GM23338 (cell line): ENCODE measurements around the gene SPOPL. TPM values are rescaled to one million over a fixed set of nuclear protein-coding genes. Genes with fewer than 3 reads are reported as not detected.

Source experiments
- ATAC-seq: fragments of 200-7000 bp; cut with Tn5 transposase; 3 replicates; pipeline ENCODE4 v1.9.1; 2020
- DNase-seq: peaks from one replicate; pipeline ENCODE4 v3.0.0-alpha.2; 2015; ENCODE audit warnings: low spot score
- H2AFZ ChIP-seq: fragments of 200-600 bp; sonication (generic); 2 replicates; pipeline ENCODE4 v1.8.0; 2016; ENCODE audit warnings: antibody characterized with exemption, mild to moderate bottlenecking, moderate library complexity
- H3F3A ChIP-seq: fragments of 200-600 bp; sonication (generic); replicated peaks from 2 replicates; pipeline ENCODE4 v1.8.0; 2017; ENCODE audit warnings: antibody characterized with exemption, mixed run types, low read depth
- H3K27ac ChIP-seq: fragments of 200-600 bp; sonication (generic); 2 replicates; pipeline ENCODE4 v1.6.1; 2016; ENCODE audit warnings: low read depth
- H3K27me3 ChIP-seq: fragments of 200-600 bp; sonication (generic); 2 replicates; pipeline ENCODE4 v1.8.0; 2016; ENCODE audit warnings: mild to moderate bottlenecking, mixed run types, moderate library complexity; ENCODE audit not compliant: insufficient read depth
- H3K36me3 ChIP-seq: fragments of 200-600 bp; sonication (generic); 2 replicates; pipeline ENCODE4 v1.8.0; 2016; ENCODE audit warnings: mild to moderate bottlenecking; ENCODE audit not compliant: insufficient read depth
- H3K4me1 ChIP-seq: fragments of 200-600 bp; sonication (generic); 2 replicates; pipeline ENCODE4 v1.8.0; 2016; ENCODE audit warnings: mild to moderate bottlenecking, moderate library complexity; ENCODE audit not compliant: insufficient read depth
- H3K4me2 ChIP-seq: fragments of 200-600 bp; sonication (generic); 2 replicates; pipeline ENCODE4 v1.7.1; 2017; ENCODE audit warnings: mixed run types
- H3K4me3 ChIP-seq: fragments of 200-600 bp; sonication (generic); 2 replicates; pipeline ENCODE4 v1.6.1; 2016; ENCODE audit warnings: mixed run types
- H3K79me2 ChIP-seq: fragments of 200-600 bp; sonication (generic); replicated peaks from 2 replicates; pipeline ENCODE4 v1.8.0; 2017; ENCODE audit warnings: mild to moderate bottlenecking; ENCODE audit not compliant: insufficient read depth
- H3K9me2 ChIP-seq: fragments of 200-600 bp; sonication (generic); 2 replicates; pipeline ENCODE4 v1.8.0; 2017; ENCODE audit not compliant: insufficient read depth
- H4K20me1 ChIP-seq: fragments of 200-600 bp; sonication (generic); replicated peaks from 2 replicates; pipeline ENCODE4 v1.8.0; 2017; ENCODE audit warnings: mild to moderate bottlenecking; ENCODE audit not compliant: insufficient read depth
- H3K27ac Mint-ChIP-seq: 2 replicates; pipeline ENCODE4 v1.8.0; 2020; ENCODE audit warnings: inconsistent platforms, mild to moderate bottlenecking, moderate library complexity, mixed read lengths
- H3K27me3 Mint-ChIP-seq: 3 replicates; pipeline ENCODE4 v1.8.0; 2022; ENCODE audit warnings: low read depth, mild to moderate bottlenecking, moderate library complexity, mixed read lengths, inconsistent platforms; ENCODE audit not compliant: insufficient read depth, poor library complexity
- H3K36me3 Mint-ChIP-seq: 3 replicates; pipeline ENCODE4 v1.8.0; 2021; ENCODE audit warnings: low read depth, mild to moderate bottlenecking, inconsistent platforms, moderate library complexity, mixed read lengths
- H3K4me1 Mint-ChIP-seq: 3 replicates; pipeline ENCODE4 v1.8.0; 2020; ENCODE audit warnings: mild to moderate bottlenecking, inconsistent platforms, mixed read lengths
- H3K4me3 Mint-ChIP-seq: 3 replicates; pipeline ENCODE4 v1.8.0; 2021; ENCODE audit warnings: moderate library complexity, mild to moderate bottlenecking, inconsistent platforms, mixed read lengths
- H3K9me3 Mint-ChIP-seq: 3 replicates; pipeline ENCODE4 v1.8.0; 2020; ENCODE audit warnings: moderate library complexity, mild to moderate bottlenecking, inconsistent platforms, mixed read lengths
- CREB1 ChIP-seq: fragments of 250-450 bp; sonication (Bioruptor Pico); IDR thresholded peaks from 2 replicates; pipeline ENCODE4 v1.5.0; 2020; ENCODE audit warnings: low read depth, mild to moderate bottlenecking, moderate library complexity
- CTCF ChIP-seq, 2 experiments: fragments of 200-600 bp in 1 of 2; sonication (generic) in 1 of 2; conservative IDR thresholded peaks; 2 replicates each; pipeline versions ENCODE4 v1.5.1 to v1.6.1; 2016 to 2017; ENCODE audit warnings: antibody characterized with exemption in 2 of 2, low read depth in 2 of 2, mild to moderate bottlenecking in 2 of 2, moderate library complexity in 1 of 2
- ETS1 ChIP-seq: IDR thresholded peaks from 2 replicates; pipeline ENCODE4 v1.6.1; 2016; ENCODE audit warnings: antibody characterized with exemption
- EZH2 ChIP-seq: fragments of 200-600 bp; sonication (generic); IDR thresholded peaks from one replicate; pipeline ENCODE4 v1.8.0; 2017; ENCODE audit warnings: antibody characterized with exemption, mild to moderate bottlenecking, low read depth; ENCODE audit not compliant: unreplicated experiment
- EZH2phosphoT487 ChIP-seq: fragments of 200-600 bp; sonication (generic); IDR thresholded peaks from one replicate; pipeline ENCODE4 v1.8.1; 2018; ENCODE audit warnings: antibody characterized with exemption; ENCODE audit not compliant: unreplicated experiment
- JUNB ChIP-seq: IDR thresholded peaks from one replicate; pipeline ENCODE4 v1.6.1; 2016; ENCODE audit warnings: antibody characterized with exemption; ENCODE audit not compliant: unreplicated experiment
- NANOG ChIP-seq: IDR thresholded peaks from 2 replicates; pipeline ENCODE4 v1.6.1; 2016; ENCODE audit warnings: antibody characterized with exemption, borderline replicate concordance
- POLR2AphosphoS5 ChIP-seq: IDR thresholded peaks from 2 replicates; pipeline ENCODE4 v1.6.1; 2016; ENCODE audit warnings: antibody characterized with exemption, low read depth
- REST ChIP-seq: IDR thresholded peaks from one replicate; pipeline ENCODE4 v1.6.1; 2018; ENCODE audit warnings: antibody characterized with exemption; ENCODE audit not compliant: unreplicated experiment
- STAT1 ChIP-seq: IDR thresholded peaks from one replicate; pipeline ENCODE4 v1.6.1; 2016; ENCODE audit warnings: antibody characterized with exemption; ENCODE audit not compliant: unreplicated experiment
- ZNF114 ChIP-seq: fragments of 250-450 bp; sonication (Bioruptor Pico); IDR thresholded peaks from 2 replicates; pipeline ENCODE4 v1.5.0; 2020; ENCODE audit warnings: mild to moderate bottlenecking, moderate library complexity
- ZNF331 ChIP-seq: fragments of 250-450 bp; sonication (Bioruptor Pico); IDR thresholded peaks from 2 replicates; pipeline ENCODE4 v1.5.0; 2020; ENCODE audit warnings: low read depth, mild to moderate bottlenecking, moderate library complexity
- ZNF462 ChIP-seq: fragments of 250-450 bp; sonication (Bioruptor Pico); IDR thresholded peaks from 2 replicates; pipeline ENCODE4 v1.5.0; 2020; ENCODE audit warnings: mild to moderate bottlenecking, moderate library complexity
- polyA plus RNA-seq: library from polyadenylated mRNA; unstranded; fragments of >200 nt; fragmentation: Nextera tagmentation; extraction: Ambion mirVana; gene quantifications from 2 replicates; pipeline ENCODE4 v1.2.1, GENCODE V29; 2016
- total RNA-seq: library from RNA; depleted of rRNA; stranded (reverse); fragments of >200 nt; shearing (Covaris generic); gene quantifications from 2 replicates; pipeline ENCODE4 v1.2.3, GENCODE V29; 2014

Gene SPOPL
- total and polyA plus RNA-seq, 2 experiments from 2014 or later = 4.5 to 15.4 TPM

GRCh38 chr2:138600732-138601457, 99.3 kb downstream of the SPOPL start:
- H3K4me1 ChIP-seq = 0 out of 2 replicates have a peak, but pooled peaks cover 7% of the 10 kb centered on the region
- H3K36me3 ChIP-seq = no peaks in the 10 kb centered on the region
- no peak overlapping the region for H3K27ac ChIP-seq
- Mint-ChIP-seq H3K27me3 (peaks cover 4% of the 10 kb centered on the region), H3K4me3 (no peak overlapping the region), H3K27ac (no peak overlapping the region), H3K36me3 (no peaks in the 10 kb centered on the region), H3K9me3 (no peaks in the 10 kb centered on the region), H3K4me1 (peaks cover 17% of the 10 kb centered on the region)
- no peaks in the 10 kb centered on the region for H3K27me3 ChIP-seq
- TF ChIP-seq ZNF331 (CRISPR knock-in tag) (no peak), JUNB (no peak), ZNF462 (CRISPR knock-in tag) (no peak), CTCF (conservative IDR thresholded peaks at IDR 0.05; ENCODE audit: low read depth in 2 of 2) (no peak), REST (no peak), EZH2phosphoT487 (no peak), POLR2AphosphoS5 (no peak), ETS1 (no peak), CREB1 (CRISPR knock-in tag) (no peak), EZH2 (no peak), NANOG (no peak), ZNF114 (CRISPR knock-in tag) (no peak), STAT1 (no peak)
- DNase-seq (no peak), ATAC-seq (no peak)
- H3K4me2 ChIP-seq = no peak overlapping the region
- no peaks in the 10 kb centered on the region for H4K20me1 ChIP-seq
- no peaks in the 10 kb centered on the region for H3K79me2 ChIP-seq
- H2AFZ ChIP-seq = no peak overlapping the region
- H3K9me2 ChIP-seq = no peaks in the 10 kb centered on the region
- H3F3A ChIP-seq = no peaks in the 10 kb centered on the region
- no peak overlapping the region for H3K4me3 ChIP-seq
